T-helper 1 cell (primary cell): ENCODE data around the gene NEU3.

ENCODE experiments used
- DNase-seq, 5 donors: peaks; one replicate each; pipeline ENCODE4 v3.0.0-alpha.2; 2012 to 2020

The NEU3 gene

GRCh38 chr11:75066061-75066460 lies 77.3 kb downstream of the NEU3 start:
- no peak for DNase-seq
